Lower leg skin (tissue), 3 donors: ENCODE data around the gene ZIC4.

Experiments
- POLR2A ChIP-seq, 2 donors: fragments of 450-650 bp; IDR thresholded peaks; one replicate each; pipeline ENCODE4 v1.6.1; 2016 to 2017; ENCODE audit warnings: antibody characterized with exemption in 2 of 2, mild to moderate bottlenecking in 1 of 2, moderate library complexity in 1 of 2
- TF ChIP-seq, protein P1 (sequence below), 3 donors: fragments of 450-650 bp; IDR thresholded peaks; one replicate each; pipeline ENCODE4 v1.5.1; 2016; ENCODE audit warnings: antibody characterized with exemption in 3 of 3, mild to moderate bottlenecking in 3 of 3, moderate library complexity in 2 of 3

- TF ChIP-seq, protein P1, sequence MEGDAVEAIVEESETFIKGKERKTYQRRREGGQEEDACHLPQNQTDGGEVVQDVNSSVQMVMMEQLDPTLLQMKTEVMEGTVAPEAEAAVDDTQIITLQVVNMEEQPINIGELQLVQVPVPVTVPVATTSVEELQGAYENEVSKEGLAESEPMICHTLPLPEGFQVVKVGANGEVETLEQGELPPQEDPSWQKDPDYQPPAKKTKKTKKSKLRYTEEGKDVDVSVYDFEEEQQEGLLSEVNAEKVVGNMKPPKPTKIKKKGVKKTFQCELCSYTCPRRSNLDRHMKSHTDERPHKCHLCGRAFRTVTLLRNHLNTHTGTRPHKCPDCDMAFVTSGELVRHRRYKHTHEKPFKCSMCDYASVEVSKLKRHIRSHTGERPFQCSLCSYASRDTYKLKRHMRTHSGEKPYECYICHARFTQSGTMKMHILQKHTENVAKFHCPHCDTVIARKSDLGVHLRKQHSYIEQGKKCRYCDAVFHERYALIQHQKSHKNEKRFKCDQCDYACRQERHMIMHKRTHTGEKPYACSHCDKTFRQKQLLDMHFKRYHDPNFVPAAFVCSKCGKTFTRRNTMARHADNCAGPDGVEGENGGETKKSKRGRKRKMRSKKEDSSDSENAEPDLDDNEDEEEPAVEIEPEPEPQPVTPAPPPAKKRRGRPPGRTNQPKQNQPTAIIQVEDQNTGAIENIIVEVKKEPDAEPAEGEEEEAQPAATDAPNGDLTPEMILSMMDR (IDR thresholded peaks at IDR 0.05) = no peak
- TF ChIP-seq POLR2A (IDR thresholded peaks at IDR 0.05) = no peak
Measured at GRCh38 chr3:147370349-147370748, 36.0 kb downstream of the ZIC4 start.
